Natural killer cell (primary cell): ENCODE data around the gene KIAA1671. TPM values are rescaled to one million over a fixed set of nuclear protein-coding genes. Genes with fewer than 3 reads are reported as not detected.

ENCODE experiments used
- ATAC-seq, 3 donors: fragments of 150-1000 bp in 2 of 3; fragments of 200-7000 bp in 1 of 3; cut with Tn5 transposase; 1 replicate in 1 of 3; 2 replicates in 2 of 3; pipeline ENCODE4 v1.10.0; 2021; ENCODE audit warnings: mild to moderate bottlenecking in 2 of 3, moderate library complexity in 2 of 3
- DNase-seq, 2 donors: peaks; one replicate each; pipeline versions ENCODE4 v3.0.0 to v3.0.0-alpha.2; 2013 to 2021; ENCODE audit warnings: mixed read lengths in 1 of 2
- H3K27ac ChIP-seq: one replicate; pipeline ENCODE4 v1.5.1; 2013; ENCODE audit warnings: mild to moderate bottlenecking, low read length
- H3K27me3 ChIP-seq: one replicate; pipeline ENCODE4 v1.6.1; 2013; ENCODE audit warnings: low read length; ENCODE audit not compliant: control insufficient read depth, insufficient read depth
- H3K36me3 ChIP-seq: one replicate; pipeline ENCODE4 v1.6.1; 2013; ENCODE audit warnings: low read length; ENCODE audit not compliant: control insufficient read depth, insufficient read depth
- H3K4me1 ChIP-seq: one replicate; pipeline ENCODE4 v1.6.1; 2013; ENCODE audit warnings: low read length; ENCODE audit not compliant: control insufficient read depth, insufficient read depth
- H3K4me3 ChIP-seq: one replicate; pipeline ENCODE4 v1.5.1; 2013; ENCODE audit warnings: low read length
- H3K9me3 ChIP-seq: one replicate; pipeline ENCODE4 v1.6.1; 2013; ENCODE audit warnings: low read length; ENCODE audit not compliant: control insufficient read depth, insufficient read depth
- H3K27ac Mint-ChIP-seq, 2 donors: one replicate each; pipeline ENCODE4 v1.8.0; 2022; ENCODE audit warnings: mild to moderate bottlenecking in 2 of 2, mixed read lengths in 2 of 2, moderate library complexity in 1 of 2
- H3K27me3 Mint-ChIP-seq, 2 donors: one replicate each; pipeline ENCODE4 v1.8.0; 2022; ENCODE audit warnings: low read depth in 2 of 2, mixed read lengths in 2 of 2
- H3K36me3 Mint-ChIP-seq: one replicate; pipeline ENCODE4 v1.8.0; 2022; ENCODE audit warnings: mixed read lengths
- H3K4me1 Mint-ChIP-seq, 2 donors: one replicate each; pipeline ENCODE4 v1.8.0; 2022; ENCODE audit warnings: mixed read lengths in 2 of 2
- H3K4me3 Mint-ChIP-seq: one replicate; pipeline ENCODE4 v1.8.0; 2022; ENCODE audit warnings: mild to moderate bottlenecking, moderate library complexity, mixed read lengths
- H3K9me3 Mint-ChIP-seq, 2 donors: one replicate each; pipeline ENCODE4 v1.8.0; 2022; ENCODE audit warnings: mixed read lengths in 2 of 2
- WGBS: methylation state at CpG from one replicate; pipeline ENCODE4 v1.1.7; 2013; ENCODE audit warnings: missing lambda C conversion rate; ENCODE audit not compliant: insufficient coverage; 5-methylcytosine and 5-hydroxymethylcytosine counted together
- intact Hi-C: fragments of 100-400 bp; cut with micrococcal nuclease; formaldehyde crosslinking; loops from one replicate; pipeline ENCODE4 v1.14.2; 2022
- total RNA-seq, 4 donors: library from RNA; stranded (reverse); fragments of 120-200 nt in 1 of 4; gene quantifications; one replicate each; pipeline versions ENCODE4 v1.2.3 to v1.2.4, GENCODE V29; 2013 to 2022
- TF ChIP-seq, protein P1 (sequence below): fragments of 200-600 bp; IDR thresholded peaks from one replicate; pipeline ENCODE4 v1.8.0; 2022; ENCODE audit warnings: antibody characterized with exemption

Gene KIAA1671
- total RNA-seq, 3 donors from 2014 or later (not counting 1 experiment from before 2014, with no cell fraction given), result 3.6 to 24.0 (median 7.3) TPM

DNA sequence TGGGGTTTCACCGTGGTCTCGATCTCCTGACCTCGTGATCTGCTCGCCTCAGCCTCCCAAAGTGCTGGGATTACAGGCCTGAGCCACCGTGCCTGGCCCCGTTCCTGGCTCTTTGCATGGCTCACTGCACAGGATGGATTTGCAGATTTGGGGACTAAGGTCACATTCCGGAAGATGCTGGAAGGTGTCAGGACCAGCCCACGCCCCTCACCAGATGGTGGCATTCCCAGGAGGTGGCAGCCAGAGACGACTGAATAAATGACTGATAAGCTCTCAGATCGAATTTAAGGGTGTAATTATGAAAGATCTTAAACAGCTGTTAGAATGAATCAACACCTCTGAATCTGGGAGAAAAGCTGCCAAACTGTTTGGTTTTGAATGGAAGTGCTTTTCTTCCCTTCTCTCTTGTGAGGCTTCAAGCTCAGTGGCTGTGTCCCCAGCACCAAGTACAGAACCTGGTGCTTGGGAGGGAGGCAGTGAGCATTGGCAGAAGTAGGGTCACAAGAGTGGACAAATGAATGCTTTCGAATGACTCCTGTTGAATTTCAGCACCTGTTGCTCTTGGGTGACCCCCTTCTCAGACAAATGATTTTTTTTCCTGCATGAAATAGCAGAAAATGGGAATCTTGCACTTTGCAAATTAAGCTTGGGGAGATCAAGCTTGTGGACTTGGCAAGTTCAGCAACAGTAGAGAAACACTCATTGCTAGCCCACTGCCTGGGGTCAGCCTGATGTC lies 69.6 kb downstream of the KIAA1671 start:
- H3K27me3 Mint-ChIP-seq, result peaks cover 39 to 63% of the 10 kb centered on the region in 2 donors
- no peaks in the 10 kb centered on the region for H3K36me3 Mint-ChIP-seq
- Histone ChIP-seq H3K27me3 (no peaks in the 10 kb centered on the region), H3K36me3 (no peaks in the 10 kb centered on the region), H3K27ac (no peak overlapping the region), H3K9me3 (no peaks in the 10 kb centered on the region), H3K4me3 (no peak overlapping the region), H3K4me1 (no peaks in the 10 kb centered on the region)
- no peak overlapping the region for H3K4me3 Mint-ChIP-seq
- DNase-seq, result no peak
- WGBS, result 92% methylated on average over 11 of the region's 11 CpGs
- peaks cover 4% of the 10 kb centered on the region in 2 donors for H3K4me1 Mint-ChIP-seq
- H3K27ac Mint-ChIP-seq, result no peak overlapping the region
- TF ChIP-seq, protein P1, sequence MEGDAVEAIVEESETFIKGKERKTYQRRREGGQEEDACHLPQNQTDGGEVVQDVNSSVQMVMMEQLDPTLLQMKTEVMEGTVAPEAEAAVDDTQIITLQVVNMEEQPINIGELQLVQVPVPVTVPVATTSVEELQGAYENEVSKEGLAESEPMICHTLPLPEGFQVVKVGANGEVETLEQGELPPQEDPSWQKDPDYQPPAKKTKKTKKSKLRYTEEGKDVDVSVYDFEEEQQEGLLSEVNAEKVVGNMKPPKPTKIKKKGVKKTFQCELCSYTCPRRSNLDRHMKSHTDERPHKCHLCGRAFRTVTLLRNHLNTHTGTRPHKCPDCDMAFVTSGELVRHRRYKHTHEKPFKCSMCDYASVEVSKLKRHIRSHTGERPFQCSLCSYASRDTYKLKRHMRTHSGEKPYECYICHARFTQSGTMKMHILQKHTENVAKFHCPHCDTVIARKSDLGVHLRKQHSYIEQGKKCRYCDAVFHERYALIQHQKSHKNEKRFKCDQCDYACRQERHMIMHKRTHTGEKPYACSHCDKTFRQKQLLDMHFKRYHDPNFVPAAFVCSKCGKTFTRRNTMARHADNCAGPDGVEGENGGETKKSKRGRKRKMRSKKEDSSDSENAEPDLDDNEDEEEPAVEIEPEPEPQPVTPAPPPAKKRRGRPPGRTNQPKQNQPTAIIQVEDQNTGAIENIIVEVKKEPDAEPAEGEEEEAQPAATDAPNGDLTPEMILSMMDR, result no peak
- ATAC-seq, result no peak
- H3K9me3 Mint-ChIP-seq, result no peaks in the 10 kb centered on the region
- intact Hi-C loops, result no loop called here

- intact Hi-C loops, result no loop called here
- H3K27me3 Mint-ChIP-seq, result peaks cover 36 to 61% of the 10 kb centered on the region in 2 donors
These were observed 71.4 kb downstream of the KIAA1671 start for GRCh38 chr22:25023879-25024278.

GRCh38 chr22:25024895-25025294 lies 72.4 kb downstream of the KIAA1671 start:
- no peak overlapping the region for H3K4me3 Mint-ChIP-seq
- H3K4me1 Mint-ChIP-seq, result peaks cover 4% of the 10 kb centered on the region in 2 donors
- DNase-seq (no peak), ATAC-seq (no peak)
- no peak overlapping the region for H3K4me3 ChIP-seq
- intact Hi-C loops, result no loop called here
- H3K27me3 Mint-ChIP-seq, result peaks cover 39 to 53% of the 10 kb centered on the region in 2 donors
- H3K9me3 ChIP-seq, result no peaks in the 10 kb centered on the region
- WGBS, result 86% methylated on average over 3 of the region's 3 CpGs
- TF ChIP-seq, protein P1, result no peak
- H3K27me3 ChIP-seq, result no peaks in the 10 kb centered on the region
- H3K9me3 Mint-ChIP-seq, result no peaks in the 10 kb centered on the region
- H3K27ac ChIP-seq, result no peak overlapping the region
- H3K27ac Mint-ChIP-seq, result no peak overlapping the region
- H3K36me3 ChIP-seq, result no peaks in the 10 kb centered on the region
- no peaks in the 10 kb centered on the region for H3K4me1 ChIP-seq
- no peaks in the 10 kb centered on the region for H3K36me3 Mint-ChIP-seq

More at GRCh38 chr22:25023879-25024278, 71.4 kb downstream of the KIAA1671 start:
- Histone ChIP-seq H3K27me3 (no peaks in the 10 kb centered on the region), H3K27ac (no peak overlapping the region), H3K4me3 (no peak overlapping the region), H3K9me3 (no peaks in the 10 kb centered on the region), H3K4me1 (no peaks in the 10 kb centered on the region), H3K36me3 (no peaks in the 10 kb centered on the region)
- Mint-ChIP-seq H3K9me3 (no peaks in the 10 kb centered on the region), H3K36me3 (no peaks in the 10 kb centered on the region), H3K4me3 (no peak overlapping the region), H3K27ac (no peak overlapping the region), H3K4me1 (peaks cover 4% of the 10 kb centered on the region in 2 donors)
- no peak for DNase-seq
- 88% methylated on average over 1 of the region's 3 CpGs for WGBS
- no peak for ATAC-seq
- TF ChIP-seq, protein P1, result no peak
